Stomach (tissue), 9 donors: Measurements from ENCODE around the gene B3GNT5. TPM values are rescaled to one million over a fixed set of nuclear protein-coding genes. Genes with fewer than 3 reads are reported as not detected.

Experiments used
- DNase-seq, 2 donors: peaks; one replicate each; pipeline versions ENCODE4 v3.0.0 to v3.0.0-alpha.2; 2013 to 2019
- H3K27ac ChIP-seq, 5 donors: fragments of 200-600 bp in 4 of 5; sonication (generic) in 4 of 5; one replicate each; pipeline ENCODE4 v1.5.1; 2013 to 2019; ENCODE audit warnings: mild to moderate bottlenecking in 1 of 5, moderate library complexity in 1 of 5
- H3K27me3 ChIP-seq, 3 donors: fragments of 200-600 bp; sonication (generic); one replicate each; pipeline ENCODE4 v1.5.1; 2017 to 2019; ENCODE audit warnings: mixed run types in 1 of 3
- H3K36me3 ChIP-seq, 4 donors: fragments of 200-600 bp; sonication (generic); 1 replicate in 3 of 4; 2 replicates in 1 of 4; pipeline ENCODE4 v1.5.1; 2016 to 2019
- H3K4me1 ChIP-seq, 4 donors: fragments of 200-600 bp; sonication (generic); one replicate each; pipeline ENCODE4 v1.5.1; 2016 to 2019
- H3K4me3 ChIP-seq, 4 donors: fragments of 200-600 bp; sonication (generic) in 3 of 4; one replicate each; pipeline ENCODE4 v1.5.1; 2016 to 2019; ENCODE audit warnings: mild to moderate bottlenecking in 1 of 4
- H3K9me3 ChIP-seq, 4 donors: fragments of 200-600 bp; sonication (generic); one replicate each; pipeline ENCODE4 v1.5.1; 2016 to 2019
- CTCF ChIP-seq, 7 experiments: fragments of 450-650 bp in 4 of 7; fragments of 200-600 bp in 3 of 7; sonication (generic) in 3 of 7; IDR thresholded peaks; one replicate each; pipeline ENCODE4 v1.5.1; 2016 to 2019; ENCODE audit warnings: antibody characterized with exemption in 7 of 7, control low read depth in 2 of 7, mild to moderate bottlenecking in 1 of 7
- EP300 ChIP-seq: sonication (generic); formaldehyde crosslinking; IDR thresholded peaks from one replicate; pipeline ENCODE4 v1.6.1; 2017; ENCODE audit warnings: antibody characterized with exemption
- POLR2A ChIP-seq, 4 donors: fragments of 450-650 bp; IDR thresholded peaks; one replicate each; pipeline ENCODE4 v1.6.1; 2016; ENCODE audit warnings: antibody characterized with exemption in 4 of 4, control low read depth in 2 of 4, mild to moderate bottlenecking in 1 of 4, moderate library complexity in 1 of 4
- POLR2AphosphoS5 ChIP-seq, 3 donors: sonication (generic); formaldehyde crosslinking; IDR thresholded peaks; one replicate each; pipeline ENCODE4 v1.6.1; 2016; ENCODE audit warnings: antibody characterized with exemption in 3 of 3
- WGBS, 5 donors: extraction: QIAGEN DNeasy Blood & Tissue Kit in 3 of 5; methylation state at CpG; one replicate each; pipeline versions ENCODE4 v1.1.5 to v1.1.7; 2013 to 2018; 5-methylcytosine and 5-hydroxymethylcytosine counted together
- intact Hi-C: fragments of 100-400 bp; cut with DNase I; formaldehyde crosslinking; loops from one replicate; pipeline ENCODE4 v1.15.1; 2023; ENCODE audit warnings: low total_unique reads
- polyA plus RNA-seq, 3 donors: library from polyadenylated mRNA; stranded (reverse); fragments of 200-250 nt; gene quantifications; one replicate each; pipeline ENCODE4 v1.2.3, GENCODE V29; 2013
- total RNA-seq, 5 donors: library from RNA; depleted of rRNA; stranded (reverse); fragments of >200 nt; gene quantifications; one replicate each; pipeline versions ENCODE4 v1.1.0 to v1.2.3, GENCODE V29; 2014 to 2016
- donor health status: healthy with polysubstance abuse.
- donor health status: Bipolar disorder and iron deficiency.
- donor health status: healthy.

B3GNT5 gene
- total and polyA plus RNA-seq, 8 donors: 4.1 to 39.7 (median 7.2) TPM

- Histone ChIP-seq H3K27ac (no peak overlapping the region), H3K4me1 (no peaks in the 10 kb centered on the region), H3K36me3 (no peaks in the 10 kb centered on the region), H3K9me3 (no peaks in the 10 kb centered on the region), H3K27me3 (no peaks in the 10 kb centered on the region), H3K4me3 (no peak overlapping the region)
- WGBS, 5 donors: 87 to 92% (median 89%) methylated on average over 3 of the region's 3 CpGs
- intact Hi-C loops: no loop called here
- DNase-seq: no peak
- TF ChIP-seq POLR2AphosphoS5 (IDR thresholded peaks at IDR 0.05) (no peak), POLR2A (IDR thresholded peaks at IDR 0.05) (no peak), EP300 (no peak), CTCF (IDR thresholded peaks at IDR 0.05) (no peak)
Measured at GRCh38 chr3:183230826-183231225, 22.2 kb upstream of the B3GNT5 start.

- intact Hi-C loops: no loop called here
- Histone ChIP-seq H3K4me3 (no peak overlapping the region), H3K36me3 (no peaks in the 10 kb centered on the region), H3K9me3 (no peaks in the 10 kb centered on the region), H3K27me3 (no peaks in the 10 kb centered on the region), H3K4me1 (no peaks in the 10 kb centered on the region), H3K27ac (no peak overlapping the region)
- 53 to 80% (median 70%) methylated on average over 4 of the region's 4 CpGs for WGBS, 5 donors
- no peak for TF ChIP-seq EP300
- TF ChIP-seq CTCF (IDR thresholded peaks at IDR 0.05): no peak
- no peak for TF ChIP-seq POLR2AphosphoS5 (IDR thresholded peaks at IDR 0.05)
- TF ChIP-seq POLR2A (IDR thresholded peaks at IDR 0.05): no peak
- peak in 1 of 2 donors; percentile 57 for DNase-seq
Measured at GRCh38 chr3:183233966-183234365, 19.1 kb upstream of the B3GNT5 start.

- Histone ChIP-seq H3K4me1 (peaks cover 0 to 3% (median 0%) of the 10 kb centered on the region in 4 donors), H3K9me3 (peaks cover 7 to 23% (median 17%) of the 10 kb centered on the region in 4 donors), H3K4me3 (no peak overlapping the region), H3K27me3 (no peaks in the 10 kb centered on the region), H3K27ac (no peak overlapping the region), H3K36me3 (no peaks in the 10 kb centered on the region)
- DNase-seq: no peak
- WGBS, 5 donors: 63 to 72% (median 67%) methylated on average over 5 of the region's 5 CpGs
- intact Hi-C loops: no loop called here
- TF ChIP-seq POLR2AphosphoS5 (IDR thresholded peaks at IDR 0.05) (no peak), CTCF (IDR thresholded peaks at IDR 0.05) (no peak), EP300 (no peak), POLR2A (IDR thresholded peaks at IDR 0.05) (no peak)
Measured at GRCh38 chr3:183239046-183239445, 14.0 kb upstream of the B3GNT5 start.

GRCh38 chr3:183242431-183242830 is 10.6 kb upstream of the B3GNT5 start:
- intact Hi-C loops: no loop called here
- DNase-seq: no peak
- no peaks in the 10 kb centered on the region for H3K36me3 ChIP-seq
- peaks cover 7 to 23% (median 17%) of the 10 kb centered on the region in 4 donors for H3K9me3 ChIP-seq
- 60 to 100% (median 84%) methylated on average over 1 of the region's 1 CpG for WGBS, 5 donors
- H3K4me3 ChIP-seq: no peak overlapping the region
- peaks cover 0 to 16% (median 12%) of the 10 kb centered on the region in 4 donors for H3K4me1 ChIP-seq
- H3K27ac ChIP-seq: no peak overlapping the region
- no peaks in the 10 kb centered on the region for H3K27me3 ChIP-seq
- TF ChIP-seq POLR2A (IDR thresholded peaks at IDR 0.05): no peak
- TF ChIP-seq EP300: no peak
- TF ChIP-seq POLR2AphosphoS5 (IDR thresholded peaks at IDR 0.05): no peak
- TF ChIP-seq CTCF (IDR thresholded peaks at IDR 0.05): no peak
